COLO829 (cell line): ENCODE measurements around the gene TOR1AIP2.

Source experiments
- DNase-seq: peaks from one replicate; pipeline ENCODE4 v3.0.0; 2012; ENCODE audit warnings: low spot score

Gene TOR1AIP2

GRCh38 chr1:179825798-179826460, 51.7 kb downstream of the TOR1AIP2 start:
- no peak for DNase-seq

- no peak for DNase-seq
Measured at GRCh38 chr1:179825206-179825605, 52.4 kb downstream of the TOR1AIP2 start.

- DNase-seq: no peak
Measured at GRCh38 chr1:179824265-179824664, 53.3 kb downstream of the TOR1AIP2 start.

- no peak for DNase-seq
Measured at GRCh38 chr1:179823693-179824092, 53.9 kb downstream of the TOR1AIP2 start.

- no peak for DNase-seq
Measured at GRCh38 chr1:179822065-179822464, 55.5 kb downstream of the TOR1AIP2 start.

GRCh38 chr1:179821524-179821923, 56.1 kb downstream of the TOR1AIP2 start:
- no peak for DNase-seq

GRCh38 chr1:179820226-179820970, 57.2 kb downstream of the TOR1AIP2 start:
- no peak for DNase-seq

GRCh38 chr1:179818743-179819173, 58.8 kb downstream of the TOR1AIP2 start:
- no peak for DNase-seq

GRCh38 chr1:179818260-179818659, 59.3 kb downstream of the TOR1AIP2 start:
- no peak for DNase-seq

- no peak for DNase-seq
Measured at GRCh38 chr1:179817789-179818188, 59.8 kb downstream of the TOR1AIP2 start.

GRCh38 chr1:179817056-179817455, 60.5 kb downstream of the TOR1AIP2 start:
- DNase-seq: no peak

- DNase-seq: no peak
Measured at GRCh38 chr1:179816196-179816960, 61.2 kb downstream of the TOR1AIP2 start.

GRCh38 chr1:179815641-179816040, 62.0 kb downstream of the TOR1AIP2 start:
- DNase-seq: no peak

- no peak for DNase-seq
Measured at GRCh38 chr1:179814546-179814838, 63.1 kb downstream of the TOR1AIP2 start.

- DNase-seq: no peak
Measured at GRCh38 chr1:179813626-179814545, 63.7 kb downstream of the TOR1AIP2 start.

- DNase-seq: no peak
Measured at GRCh38 chr1:179812501-179813292, 64.9 kb downstream of the TOR1AIP2 start.

- DNase-seq: no peak
Measured at GRCh38 chr1:179810367-179810715, 67.3 kb downstream of the TOR1AIP2 start.

GRCh38 chr1:179809506-179810366, 67.9 kb downstream of the TOR1AIP2 start:
- DNase-seq: peak; percentile 78

- no peak for DNase-seq
Measured at GRCh38 chr1:179808503-179808902, 69.1 kb downstream of the TOR1AIP2 start.
